Measurements from ENCODE around the gene DBH.

The DBH gene

GRCh38 chr9:133605446-133605845 lies 30.7 kb upstream of the DBH start:
- Histone ChIP-seq H3K9ac (ENCODE audit: low read depth, low read length) (no peak overlapping the region), H3K36me3 (ENCODE audit: insufficient read depth, low read length) (no peaks in the 10 kb centered on the region), H3K27me3 (ENCODE audit: insufficient read depth, low read length) (peaks cover 34% of the 10 kb centered on the region), H3K9me3 (ENCODE audit: insufficient read depth, low read depth, low read length) (no peaks in the 10 kb centered on the region), H3K4me1 (ENCODE audit: insufficient read depth, low read length) (no peaks in the 10 kb centered on the region), H3K27ac (ENCODE audit: low read depth, low read length) (no peak overlapping the region), H3K4me3 (ENCODE audit: low read length) (no peak overlapping the region)
- WGBS: 92% methylated on average over 17 of the region's 17 CpGs

- Histone ChIP-seq H3K9me3 (ENCODE audit: insufficient read depth, low read depth, low read length) (no peaks in the 10 kb centered on the region), H3K4me3 (ENCODE audit: low read length) (no peak overlapping the region), H3K27me3 (ENCODE audit: insufficient read depth, low read length) (peaks cover 38% of the 10 kb centered on the region), H3K27ac (ENCODE audit: low read depth, low read length) (no peak overlapping the region), H3K36me3 (ENCODE audit: insufficient read depth, low read length) (no peaks in the 10 kb centered on the region), H3K4me1 (ENCODE audit: insufficient read depth, low read length) (no peaks in the 10 kb centered on the region), H3K9ac (ENCODE audit: low read depth, low read length) (no peak overlapping the region)
- 81% methylated on average over 16 of the region's 16 CpGs for WGBS
Observed at GRCh38 chr9:133605856-133606707, 30.1 kb upstream of the DBH start.

- Histone ChIP-seq H3K4me3 (ENCODE audit: low read length) (no peak overlapping the region), H3K36me3 (ENCODE audit: insufficient read depth, low read length) (no peaks in the 10 kb centered on the region), H3K27me3 (ENCODE audit: insufficient read depth, low read length) (peaks cover 40% of the 10 kb centered on the region), H3K27ac (ENCODE audit: low read depth, low read length) (no peak overlapping the region), H3K9me3 (ENCODE audit: insufficient read depth, low read depth, low read length) (no peaks in the 10 kb centered on the region), H3K4me1 (ENCODE audit: insufficient read depth, low read length) (no peaks in the 10 kb centered on the region), H3K9ac (ENCODE audit: low read depth, low read length) (no peak overlapping the region)
- WGBS: 88% methylated on average over 7 of the region's 8 CpGs
Observed at GRCh38 chr9:133606708-133607025, 29.5 kb upstream of the DBH start.

- 75% methylated on average over 7 of the region's 7 CpGs for WGBS
- Histone ChIP-seq H3K4me3 (ENCODE audit: low read length) (no peak overlapping the region), H3K27ac (ENCODE audit: low read depth, low read length) (no peak overlapping the region), H3K4me1 (ENCODE audit: insufficient read depth, low read length) (no peaks in the 10 kb centered on the region), H3K9me3 (ENCODE audit: insufficient read depth, low read depth, low read length) (no peaks in the 10 kb centered on the region), H3K9ac (ENCODE audit: low read depth, low read length) (no peak overlapping the region), H3K27me3 (ENCODE audit: insufficient read depth, low read length) (peaks cover 40% of the 10 kb centered on the region), H3K36me3 (ENCODE audit: insufficient read depth, low read length) (no peaks in the 10 kb centered on the region)
Observed at GRCh38 chr9:133607381-133607780, 28.8 kb upstream of the DBH start.

- H3K4me1 ChIP-seq (ENCODE audit: insufficient read depth, low read length): no peaks in the 10 kb centered on the region
- no peak overlapping the region for H3K27ac ChIP-seq (ENCODE audit: low read depth, low read length)
- 91% methylated on average over 8 of the region's 8 CpGs for WGBS
- no peaks in the 10 kb centered on the region for H3K9me3 ChIP-seq (ENCODE audit: insufficient read depth, low read depth, low read length)
- no peak overlapping the region for H3K9ac ChIP-seq (ENCODE audit: low read depth, low read length)
- H3K36me3 ChIP-seq (ENCODE audit: insufficient read depth, low read length): no peaks in the 10 kb centered on the region
- H3K4me3 ChIP-seq (ENCODE audit: low read length): no peak overlapping the region
- peaks cover 40% of the 10 kb centered on the region for H3K27me3 ChIP-seq (ENCODE audit: insufficient read depth, low read length)
Observed at GRCh38 chr9:133607976-133608375, 28.2 kb upstream of the DBH start.

- H3K4me1 ChIP-seq (ENCODE audit: insufficient read depth, low read length): no peaks in the 10 kb centered on the region
- 75% methylated on average over 7 of the region's 7 CpGs for WGBS
- H3K9ac ChIP-seq (ENCODE audit: low read depth, low read length): no peak overlapping the region
- no peaks in the 10 kb centered on the region for H3K9me3 ChIP-seq (ENCODE audit: insufficient read depth, low read depth, low read length)
- H3K36me3 ChIP-seq (ENCODE audit: insufficient read depth, low read length): no peaks in the 10 kb centered on the region
- peak overlapping the region; percentile 55; the same call in 1 of the 2 replicates for H3K4me3 ChIP-seq (ENCODE audit: low read length)
- H3K27me3 ChIP-seq (ENCODE audit: insufficient read depth, low read length): peaks cover 40% of the 10 kb centered on the region
- H3K27ac ChIP-seq (ENCODE audit: low read depth, low read length): no peak overlapping the region
Observed at GRCh38 chr9:133608382-133608781, 27.8 kb upstream of the DBH start.

GRCh38 chr9:133608889-133609288 lies 27.3 kb upstream of the DBH start:
- Histone ChIP-seq H3K27ac (ENCODE audit: low read depth, low read length) (no peak overlapping the region), H3K4me1 (ENCODE audit: insufficient read depth, low read length) (no peaks in the 10 kb centered on the region), H3K4me3 (ENCODE audit: low read length) (peak overlapping the region; percentile 55), H3K9ac (ENCODE audit: low read depth, low read length) (peak overlapping the region; percentile 49; the same call in 1 of the 2 replicates), H3K36me3 (ENCODE audit: insufficient read depth, low read length) (no peaks in the 10 kb centered on the region), H3K9me3 (ENCODE audit: insufficient read depth, low read depth, low read length) (no peaks in the 10 kb centered on the region), H3K27me3 (ENCODE audit: insufficient read depth, low read length) (peaks cover 40% of the 10 kb centered on the region)
- 13% methylated on average over 41 of the region's 41 CpGs for WGBS

- Histone ChIP-seq H3K4me3 (ENCODE audit: low read length) (peak within 1 kb of the TSS; percentile 55), H3K9ac (ENCODE audit: low read depth, low read length) (peak within 1 kb of the TSS; percentile 49; the same call in 1 of the 2 replicates)
Observed at GRCh38 chr9:133609311-133610098, 26.7 kb upstream of the DBH start, which contains the start of gene FAM163B. Gene FAM163B, minus strand, starts transcription at chr9:133609389. Its CDS starts 29,166 bp downstream, at chr9:133580223.

GRCh38 chr9:133610845-133611244 lies 25.3 kb upstream of the DBH start:
- Histone ChIP-seq H3K9me3 (ENCODE audit: insufficient read depth, low read depth, low read length) (no peaks in the 10 kb centered on the region), H3K4me3 (ENCODE audit: low read length) (no peak overlapping the region), H3K27me3 (ENCODE audit: insufficient read depth, low read length) (peaks cover 40% of the 10 kb centered on the region), H3K4me1 (ENCODE audit: insufficient read depth, low read length) (no peaks in the 10 kb centered on the region), H3K27ac (ENCODE audit: low read depth, low read length) (no peak overlapping the region), H3K9ac (ENCODE audit: low read depth, low read length) (no peak overlapping the region), H3K36me3 (ENCODE audit: insufficient read depth, low read length) (no peaks in the 10 kb centered on the region)
- 94% methylated on average over 5 of the region's 5 CpGs for WGBS

More at GRCh38 chr9:133609311-133610098, 26.7 kb upstream of the DBH start, which contains the start of gene FAM163B:
- Histone ChIP-seq H3K9me3 (ENCODE audit: insufficient read depth, low read depth, low read length) (no peaks in the 10 kb centered on the region), H3K36me3 (ENCODE audit: insufficient read depth, low read length) (no peaks in the 10 kb centered on the region), H3K27me3 (ENCODE audit: insufficient read depth, low read length) (peaks cover 40% of the 10 kb centered on the region), H3K27ac (ENCODE audit: low read depth, low read length) (no peak within 1 kb of the TSS), H3K4me1 (ENCODE audit: insufficient read depth, low read length) (no peaks in the 10 kb centered on the region)
- 10% methylated on average over 61 of the region's 61 CpGs for WGBS

GRCh38 chr9:133612051-133612450 lies 24.1 kb upstream of the DBH start:
- Histone ChIP-seq H3K27ac (ENCODE audit: low read depth, low read length) (no peak overlapping the region), H3K27me3 (ENCODE audit: insufficient read depth, low read length) (peaks cover 33% of the 10 kb centered on the region), H3K4me3 (ENCODE audit: low read length) (no peak overlapping the region), H3K36me3 (ENCODE audit: insufficient read depth, low read length) (no peaks in the 10 kb centered on the region), H3K9me3 (ENCODE audit: insufficient read depth, low read depth, low read length) (no peaks in the 10 kb centered on the region), H3K4me1 (ENCODE audit: insufficient read depth, low read length) (no peaks in the 10 kb centered on the region), H3K9ac (ENCODE audit: low read depth, low read length) (no peak overlapping the region)
- 89% methylated on average over 9 of the region's 9 CpGs for WGBS

GRCh38 chr9:133612816-133613215 lies 23.3 kb upstream of the DBH start:
- no peaks in the 10 kb centered on the region for H3K36me3 ChIP-seq (ENCODE audit: insufficient read depth, low read length)
- H3K9ac ChIP-seq (ENCODE audit: low read depth, low read length): no peak overlapping the region
- peaks cover 26% of the 10 kb centered on the region for H3K27me3 ChIP-seq (ENCODE audit: insufficient read depth, low read length)
- H3K4me1 ChIP-seq (ENCODE audit: insufficient read depth, low read length): no peaks in the 10 kb centered on the region
- no peak overlapping the region for H3K27ac ChIP-seq (ENCODE audit: low read depth, low read length)
- 91% methylated on average over 8 of the region's 8 CpGs for WGBS
- H3K4me3 ChIP-seq (ENCODE audit: low read length): no peak overlapping the region
- H3K9me3 ChIP-seq (ENCODE audit: insufficient read depth, low read depth, low read length): no peaks in the 10 kb centered on the region

Measured in HUES64 (cell line).